Measurements from ENCODE around the gene BLOC1S2.
"Not testable (repeated sequence)": the region's sequence is repeated elsewhere in the genome, so short reads cannot be mapped to it uniquely, and the experiment has no call there.

The BLOC1S2 gene

GRCh38 chr10:100291356-100291755, 4.9 kb upstream of the BLOC1S2 start:
- DNase-seq (ENCODE audit: low read depth), result no peak

GRCh38 chr10:100289641-100290040, 3.2 kb upstream of the BLOC1S2 start:
- no peak for DNase-seq (ENCODE audit: low read depth)

- DNase-seq (ENCODE audit: low read depth), result no peak
These were observed 1.7 kb upstream of the BLOC1S2 start for GRCh38 chr10:100288196-100288595.

GRCh38 chr10:100287756-100288155, 1.3 kb upstream of the BLOC1S2 start:
- DNase-seq (ENCODE audit: low read depth), result no peak

- not testable (repeated sequence) for DNase-seq (ENCODE audit: low read depth)
These were observed 1.2 kb downstream of the BLOC1S2 start for GRCh38 chr10:100285326-100285725.

- DNase-seq (ENCODE audit: low read depth), result no peak
These were observed 3.6 kb downstream of the BLOC1S2 start for GRCh38 chr10:100282907-100283306.

GRCh38 chr10:100276971-100277370, 9.5 kb downstream of the BLOC1S2 start:
- not testable (repeated sequence) for DNase-seq (ENCODE audit: low read depth)

- peak; percentile 62 for DNase-seq (ENCODE audit: low read depth)
These were observed 19.0 kb downstream of the BLOC1S2 start, which contains the start of gene CWF19L1 for GRCh38 chr10:100267239-100268104. CWF19L1 (minus strand) TSS chr10:100267638; CDS start chr10:100267593, 45 bp downstream.

- no peak for DNase-seq (ENCODE audit: low read depth)
These were observed 20.5 kb downstream of the BLOC1S2 start for GRCh38 chr10:100265821-100266485.

GRCh38 chr10:100254191-100254590, 32.3 kb downstream of the BLOC1S2 start:
- DNase-seq (ENCODE audit: low read depth), result no peak

- DNase-seq (ENCODE audit: low read depth), result no peak
These were observed 33.4 kb downstream of the BLOC1S2 start for GRCh38 chr10:100253041-100253440.

GRCh38 chr10:100248820-100249219, 37.7 kb downstream of the BLOC1S2 start:
- DNase-seq (ENCODE audit: low read depth), result no peak

GRCh38 chr10:100245484-100246220, 40.8 kb downstream of the BLOC1S2 start:
- DNase-seq (ENCODE audit: low read depth), result no peak

GRCh38 chr10:100239851-100240250, 46.6 kb downstream of the BLOC1S2 start:
- no peak for DNase-seq (ENCODE audit: low read depth)

- no peak for DNase-seq (ENCODE audit: low read depth)
These were observed 48.1 kb downstream of the BLOC1S2 start for GRCh38 chr10:100238429-100238828.

- peak; percentile 4 for DNase-seq (ENCODE audit: low read depth)
These were observed 54.4 kb downstream of the BLOC1S2 start for GRCh38 chr10:100232101-100232500.

GRCh38 chr10:100229819-100230422, 56.6 kb downstream of the BLOC1S2 start:
- DNase-seq (ENCODE audit: low read depth), result no peak

GRCh38 chr10:100223879-100224278, 62.6 kb downstream of the BLOC1S2 start:
- no peak for DNase-seq (ENCODE audit: low read depth)
